Activated CD4-positive, CD25-positive, alpha-beta regulatory T cell treated with anti-CD3 and anti-CD28 coated beads, Interleukin-2, amount 50 U/mL, for 24 hours (primary cell): ENCODE results near the gene EFNA5.
A peak's percentile ranks its signal among the peaks of the same experiment; 100 is the strongest.

Source experiments
- ATAC-seq, 2 donors: fragments of 150-1000 bp; cut with Tn5 transposase; one replicate each; pipeline ENCODE4 v1.10.0; 2021; ENCODE audit warnings: mild to moderate bottlenecking in 1 of 2, moderate library complexity in 1 of 2

Gene EFNA5

DNA sequence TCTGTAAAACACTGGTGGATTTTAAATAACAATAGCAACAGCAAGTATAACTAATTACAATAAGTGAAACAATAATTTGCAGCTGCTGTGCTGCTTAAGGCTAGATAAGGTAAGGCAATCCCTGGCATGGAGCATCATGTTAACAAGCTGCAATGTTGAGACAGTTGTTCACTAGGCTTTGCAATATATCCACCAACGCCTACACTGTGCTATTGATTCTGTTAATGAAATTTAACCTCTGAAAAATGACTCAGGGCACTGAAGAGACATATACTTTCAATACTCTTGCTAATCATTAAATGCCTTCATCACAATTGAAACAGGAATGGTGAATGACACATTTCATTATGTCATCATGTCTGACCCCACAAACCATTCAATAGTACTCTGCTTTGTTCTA, 255.0 kb downstream of the EFNA5 start:
- ATAC-seq, result no peak

DNA sequence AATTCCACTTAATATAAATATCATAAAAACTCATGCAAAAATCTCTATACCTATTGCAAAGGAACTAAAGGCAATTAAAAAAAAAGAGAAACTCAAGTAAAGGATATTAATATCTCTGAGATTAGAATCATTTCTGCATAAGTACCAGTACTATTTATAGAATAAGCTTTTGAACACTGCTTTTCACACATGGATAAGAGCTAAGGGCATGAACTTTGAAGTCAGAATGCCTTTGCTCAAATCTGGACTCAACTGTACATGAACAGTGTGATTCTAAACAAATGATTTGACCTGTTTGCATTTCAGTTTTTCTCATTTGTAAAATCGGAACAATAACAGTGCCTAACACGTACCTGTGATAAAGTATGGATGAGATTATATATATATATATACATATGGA, 255.9 kb downstream of the EFNA5 start:
- no peak for ATAC-seq

DNA sequence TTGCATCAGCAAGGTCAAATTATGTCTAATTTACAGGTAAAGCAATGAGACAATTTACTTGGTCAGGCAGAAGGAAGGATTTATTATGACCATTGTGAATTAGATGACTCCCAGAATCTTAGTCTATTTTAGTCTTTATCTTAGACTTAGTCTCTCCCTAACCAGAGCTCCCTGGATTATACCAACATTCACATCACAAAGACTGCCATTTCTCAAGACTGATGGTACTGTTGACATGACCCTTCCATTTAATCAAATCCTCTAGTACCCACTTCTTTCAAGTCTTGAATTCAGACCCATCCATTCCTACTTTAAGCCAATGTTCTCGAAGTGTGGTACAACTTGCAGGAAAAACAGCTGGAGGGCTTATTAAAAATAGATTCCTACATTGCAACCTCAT, 257.0 kb downstream of the EFNA5 start:
- ATAC-seq, result no peak

DNA sequence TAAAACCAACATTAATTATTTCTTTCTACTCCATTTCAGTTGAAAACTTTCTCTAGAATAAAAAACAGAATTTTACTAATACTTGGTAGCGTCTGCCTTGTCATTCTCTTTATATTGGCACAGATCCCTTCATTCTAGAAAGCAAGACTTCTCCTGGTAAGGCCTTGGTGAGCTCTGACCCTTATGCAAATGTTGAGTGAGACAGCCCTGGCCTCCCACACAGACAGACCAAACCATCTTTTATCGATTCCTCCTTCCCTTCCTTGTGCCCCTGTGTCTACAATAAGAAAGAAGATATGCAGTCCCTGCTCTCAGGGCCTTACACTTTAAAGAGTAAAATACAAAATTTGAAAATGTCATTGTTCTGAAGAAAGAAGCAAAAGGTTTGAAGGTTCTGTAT, 262.2 kb downstream of the EFNA5 start:
- no peak for ATAC-seq

DNA sequence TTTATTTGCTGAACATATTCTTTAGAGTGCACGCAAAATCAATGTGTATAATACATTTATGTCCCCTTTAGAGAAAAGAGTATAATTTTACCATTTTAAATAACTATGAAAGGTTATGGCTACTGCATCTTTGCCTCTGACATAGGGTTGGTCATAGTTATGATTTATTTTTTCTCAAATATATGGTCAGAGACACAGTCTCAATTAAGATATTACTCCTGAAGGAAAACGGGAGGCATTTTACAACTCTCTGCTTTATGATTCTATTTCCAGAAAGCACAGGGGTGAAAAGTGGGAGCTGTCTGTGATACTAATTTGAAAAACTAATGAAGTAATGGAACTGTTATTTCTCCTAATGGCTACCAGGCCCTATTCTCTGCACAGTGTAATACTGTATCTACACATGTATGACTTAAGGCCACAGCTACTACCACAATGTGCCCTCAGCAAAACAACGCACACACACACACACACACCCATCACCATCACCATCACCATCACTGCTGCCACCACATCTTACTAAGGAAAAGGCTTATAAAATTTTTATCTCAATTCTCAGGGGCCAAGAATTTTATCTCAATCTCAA, 262.9 kb downstream of the EFNA5 start:
- no peak for ATAC-seq

DNA sequence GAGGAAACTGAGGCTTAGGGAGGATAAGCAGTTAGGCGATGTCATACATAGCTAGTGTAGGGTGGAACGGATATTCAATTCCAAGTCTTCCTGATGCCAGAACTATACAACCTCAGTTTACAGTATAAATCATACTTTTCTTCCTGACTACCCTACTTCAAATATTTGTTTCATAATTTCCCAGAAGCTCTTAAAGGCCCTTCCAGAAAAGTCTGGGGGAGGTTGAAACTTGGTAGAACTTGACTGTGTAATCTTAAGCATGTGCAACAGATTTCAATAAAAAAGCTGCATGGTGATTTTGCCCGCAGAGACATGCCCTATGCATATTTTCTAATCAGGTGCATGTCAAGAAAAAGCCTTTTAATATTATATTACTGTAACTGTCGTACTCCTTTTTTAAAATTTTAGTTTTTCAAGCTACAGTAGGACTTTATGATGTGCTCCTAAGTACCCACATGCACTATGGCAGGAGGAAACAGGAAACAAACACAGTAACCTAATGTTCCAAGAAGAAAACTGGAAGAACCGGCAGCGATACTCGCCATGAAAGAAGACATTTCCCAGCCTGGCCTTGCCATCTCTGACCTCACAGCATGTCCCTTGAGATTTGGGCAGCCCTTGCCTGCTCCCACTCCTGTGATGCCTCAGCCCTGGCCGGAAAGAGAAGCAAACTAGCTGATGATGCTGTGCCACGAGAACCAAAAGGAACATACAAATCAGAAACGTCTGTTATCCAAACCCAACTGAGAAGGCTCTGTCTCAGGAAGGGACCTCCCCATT, 266.0 kb downstream of the EFNA5 start:
- no peak for ATAC-seq

DNA sequence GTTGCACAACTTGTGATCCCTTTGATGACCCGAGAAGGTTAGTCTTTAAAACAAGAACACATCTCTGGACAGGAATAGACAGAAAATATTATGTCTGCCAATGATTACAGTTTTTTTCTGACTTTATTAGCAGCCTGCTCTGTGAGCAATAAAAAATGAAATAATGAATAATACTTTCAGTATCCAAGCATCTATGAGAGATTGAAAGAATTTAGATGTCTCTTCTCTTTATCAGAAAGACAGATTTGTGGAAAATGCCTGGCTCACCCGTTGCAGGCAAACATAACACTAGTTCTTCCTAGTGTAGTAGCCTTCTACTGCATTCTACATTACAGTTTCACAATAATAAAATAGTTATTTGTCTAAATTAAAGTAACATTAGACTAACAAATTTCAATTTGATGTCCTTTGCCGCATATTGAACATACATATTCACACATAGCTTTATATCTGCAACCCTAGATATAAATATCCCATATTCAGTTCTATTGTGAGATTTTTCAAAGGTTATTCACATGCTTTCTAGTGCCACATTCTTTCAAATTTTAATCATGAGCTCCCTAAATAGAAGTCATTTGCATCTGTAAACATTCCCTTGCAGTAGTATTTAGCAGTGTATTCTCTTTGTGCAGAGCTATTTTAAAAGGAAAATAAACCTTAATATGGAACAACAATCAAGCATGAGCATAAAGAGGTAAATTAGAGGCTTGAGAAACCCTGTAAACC, 267.3 kb downstream of the EFNA5 start:
- no peak for ATAC-seq

DNA sequence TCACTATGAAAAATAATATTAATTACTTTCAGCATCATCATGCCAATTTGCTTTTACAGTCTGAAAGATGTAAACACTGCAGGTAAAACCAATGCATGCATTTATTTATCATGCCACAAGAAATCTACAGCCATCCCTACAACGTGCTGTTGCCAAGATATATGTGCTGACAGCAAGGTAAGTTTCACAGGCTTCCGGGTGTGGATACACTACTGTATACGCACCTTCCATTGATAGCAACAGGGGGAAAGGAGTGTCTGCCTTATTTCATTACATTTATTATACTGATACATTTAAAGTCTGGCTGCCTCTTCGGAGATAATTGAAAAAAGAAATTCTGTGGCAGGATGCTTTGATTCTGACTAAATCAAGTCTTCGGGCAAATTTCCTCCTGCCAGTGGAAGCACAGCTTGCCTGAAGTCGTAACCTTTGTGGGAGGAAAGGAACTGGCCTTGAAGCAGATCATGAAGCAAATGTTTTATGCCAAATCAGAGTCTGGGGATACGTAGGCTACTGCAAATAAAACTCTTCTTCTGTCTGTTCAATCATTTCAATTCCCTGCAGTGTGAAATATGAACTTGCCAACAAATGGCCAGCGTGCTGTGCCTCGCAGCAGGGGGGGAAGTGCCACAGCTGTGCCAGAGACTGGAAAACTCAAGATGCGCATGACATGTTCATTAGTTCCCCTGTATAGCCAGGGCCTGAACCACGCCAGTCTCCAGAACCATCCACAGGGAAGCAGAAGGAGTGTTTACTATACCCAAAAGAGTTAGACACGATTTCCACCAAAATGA, 268.1 kb downstream of the EFNA5 start:
- ATAC-seq, result no peak

DNA sequence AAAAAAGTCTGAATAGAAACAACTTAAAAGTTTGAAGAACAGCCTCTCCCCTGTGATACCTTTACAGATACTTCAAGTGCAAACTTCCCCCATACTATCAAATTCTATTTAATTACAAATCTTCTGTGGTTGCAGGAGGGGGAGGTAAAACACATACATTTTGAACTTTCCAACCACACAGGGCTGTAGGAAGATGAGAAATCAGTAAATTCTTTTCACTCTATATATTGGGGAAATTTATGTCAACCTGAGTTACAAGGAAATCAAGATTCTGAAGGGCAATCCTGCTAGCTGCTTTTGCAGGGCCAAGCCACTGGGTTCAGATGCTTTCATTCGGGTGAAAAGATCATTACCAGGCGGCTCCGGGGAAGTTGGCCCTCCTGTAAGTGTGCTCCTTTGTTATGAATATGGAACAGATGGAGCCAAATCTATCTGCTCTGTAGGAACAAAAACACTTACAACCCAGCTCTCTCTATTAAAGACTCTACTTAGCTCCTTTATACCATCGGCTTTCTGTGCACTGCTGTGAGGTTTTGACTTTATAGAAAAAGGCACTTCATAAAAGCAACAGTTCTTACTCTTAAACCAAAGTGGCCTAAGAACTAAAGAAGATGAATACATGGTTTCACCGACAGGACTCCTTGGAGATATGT, 269.1 kb downstream of the EFNA5 start:
- peak in 1 of 2 donors; percentile 36 for ATAC-seq

DNA sequence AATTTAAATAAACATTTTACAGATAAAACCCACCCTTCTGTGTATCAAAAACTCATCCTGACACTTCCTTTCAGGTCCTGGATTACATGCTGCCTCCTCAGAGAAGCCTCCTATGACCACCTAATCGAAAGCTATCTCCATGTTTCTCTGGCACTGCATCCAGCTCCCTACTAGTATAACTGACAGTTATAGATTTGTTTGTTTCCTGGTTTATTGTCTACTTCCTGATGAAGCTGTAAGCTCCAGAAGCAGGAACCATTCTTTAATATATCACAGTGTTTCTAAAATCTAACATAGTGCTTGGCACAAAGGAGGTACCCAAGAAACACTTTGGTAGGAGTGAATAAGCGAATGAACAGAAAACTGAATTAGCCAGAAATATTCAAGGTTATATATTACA, 270.4 kb downstream of the EFNA5 start:
- ATAC-seq, result no peak

DNA sequence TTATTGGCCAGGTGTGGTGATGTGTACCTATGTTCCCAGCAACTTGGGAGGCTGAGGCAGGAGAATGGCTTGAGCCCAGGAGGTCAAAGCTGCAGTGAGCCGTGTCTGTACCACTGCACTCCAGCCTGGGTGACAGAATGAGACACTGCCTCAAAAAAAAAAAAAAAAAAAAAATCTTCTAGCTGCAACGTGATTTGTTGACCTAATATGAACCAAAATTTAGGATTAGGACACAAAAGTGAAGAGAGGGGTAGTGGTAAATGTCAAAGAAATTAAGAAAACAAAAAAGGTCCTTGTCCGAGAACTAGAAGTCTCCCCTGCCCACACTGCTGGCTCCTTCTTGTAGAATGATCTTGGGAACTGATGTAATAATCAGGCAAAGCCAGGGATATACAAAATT, 272.0 kb downstream of the EFNA5 start:
- ATAC-seq, result no peak

DNA sequence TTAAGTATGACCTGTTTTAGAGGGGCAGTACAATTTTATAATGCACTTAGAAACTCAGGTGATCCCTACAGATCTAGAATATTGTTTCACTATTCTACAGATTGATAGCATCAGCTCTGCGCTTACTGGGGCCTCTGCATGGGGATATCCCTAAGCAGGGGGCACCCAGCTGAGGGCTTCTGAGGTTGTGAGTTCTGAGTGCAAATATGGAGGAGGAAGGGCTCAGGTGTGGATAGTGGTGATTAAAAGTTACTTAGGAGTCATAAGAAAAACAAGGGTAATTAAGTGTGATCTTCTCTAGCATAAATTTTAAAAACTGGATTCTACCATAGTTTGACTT, 274.4 kb downstream of the EFNA5 start:
- peak in 1 of 2 donors; percentile 56 for ATAC-seq

DNA sequence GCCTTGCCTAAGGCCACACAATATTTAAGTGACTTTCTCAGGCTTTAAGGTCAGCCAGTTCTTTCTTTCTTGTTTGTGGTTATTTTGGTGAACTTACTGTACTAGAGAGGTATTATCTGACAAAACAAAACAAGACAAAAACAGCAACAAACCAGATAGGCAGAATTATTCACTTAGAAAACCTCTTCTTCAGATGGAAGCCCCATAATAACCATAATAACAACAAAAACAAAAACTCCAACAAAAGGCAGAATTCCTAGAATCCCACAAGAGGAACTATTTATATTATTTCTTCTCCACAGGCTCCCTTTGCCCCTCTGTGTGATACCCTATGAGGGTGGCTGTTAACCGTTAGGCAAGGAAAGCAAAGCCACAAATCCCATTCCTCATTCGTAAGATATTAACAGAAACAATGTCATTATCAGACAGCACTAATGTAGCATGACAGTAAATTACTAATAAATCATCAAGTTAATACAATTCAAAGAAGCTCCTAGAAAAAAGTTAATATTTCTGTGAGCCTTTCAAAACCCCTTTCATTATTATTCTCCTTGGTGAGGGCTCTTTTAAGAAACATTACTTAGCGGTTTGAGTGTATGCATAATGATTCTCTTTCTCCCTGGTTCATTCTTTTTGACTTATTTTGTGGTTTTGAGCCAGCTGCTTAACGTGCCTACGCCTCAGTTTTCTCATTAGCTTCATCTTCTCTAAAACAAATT, 274.9 kb downstream of the EFNA5 start:
- ATAC-seq, result peak in 1 of 2 donors; percentile 53

DNA sequence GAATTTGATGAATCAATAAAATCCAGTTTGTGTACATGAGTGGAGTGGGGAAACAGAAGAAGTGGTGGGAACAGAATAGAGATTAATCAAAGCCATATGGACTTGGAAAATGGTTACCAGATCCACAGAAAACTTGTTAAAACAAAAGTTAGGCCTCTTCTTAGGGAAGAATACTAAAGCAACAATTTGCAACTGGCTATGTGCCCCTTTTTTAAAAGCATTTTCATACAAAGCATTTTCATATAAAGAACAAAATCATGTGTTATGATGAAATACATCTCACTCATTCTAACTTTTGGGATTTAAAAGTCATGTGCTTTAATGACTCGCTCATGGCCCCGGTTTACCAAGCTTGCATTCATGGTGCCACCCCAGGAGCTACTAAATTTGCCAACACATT, 276.9 kb downstream of the EFNA5 start:
- ATAC-seq, result no peak

DNA sequence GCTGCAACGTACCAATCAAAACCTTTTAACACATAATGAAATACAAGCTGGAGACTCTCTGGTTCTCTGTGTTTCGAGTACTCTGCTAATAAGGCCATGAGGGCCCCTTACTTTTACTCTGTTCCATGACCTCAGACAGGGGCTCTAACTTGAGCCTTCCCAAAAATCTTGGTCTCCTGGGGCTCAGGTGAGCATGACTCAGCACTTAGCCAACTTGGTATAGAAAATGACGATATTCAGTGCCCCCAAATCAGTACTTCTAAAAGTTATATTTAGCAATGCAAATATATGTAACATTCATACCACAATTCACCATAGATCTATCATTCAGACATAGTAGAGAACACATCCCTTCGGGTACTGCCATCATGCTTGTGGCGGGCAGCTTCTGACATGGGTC, 278.9 kb downstream of the EFNA5 start:
- no peak for ATAC-seq

DNA sequence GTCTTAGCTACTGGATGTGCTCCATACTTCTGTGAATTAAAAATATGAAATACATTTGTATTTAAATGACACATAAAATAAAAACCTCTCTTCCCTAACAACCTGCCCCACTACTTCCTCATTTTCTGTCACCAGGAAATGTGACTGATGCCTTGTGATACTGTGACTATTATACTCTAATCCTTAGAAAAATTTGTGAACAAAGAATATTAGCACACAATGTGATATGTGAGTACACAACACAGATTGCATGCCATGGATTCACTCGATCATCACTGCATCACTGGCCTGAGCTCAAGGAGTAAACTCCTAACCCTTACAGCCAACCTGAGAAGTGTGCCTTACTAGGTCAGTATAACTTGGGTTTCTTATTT, 281.0 kb downstream of the EFNA5 start:
- ATAC-seq, result no peak

DNA sequence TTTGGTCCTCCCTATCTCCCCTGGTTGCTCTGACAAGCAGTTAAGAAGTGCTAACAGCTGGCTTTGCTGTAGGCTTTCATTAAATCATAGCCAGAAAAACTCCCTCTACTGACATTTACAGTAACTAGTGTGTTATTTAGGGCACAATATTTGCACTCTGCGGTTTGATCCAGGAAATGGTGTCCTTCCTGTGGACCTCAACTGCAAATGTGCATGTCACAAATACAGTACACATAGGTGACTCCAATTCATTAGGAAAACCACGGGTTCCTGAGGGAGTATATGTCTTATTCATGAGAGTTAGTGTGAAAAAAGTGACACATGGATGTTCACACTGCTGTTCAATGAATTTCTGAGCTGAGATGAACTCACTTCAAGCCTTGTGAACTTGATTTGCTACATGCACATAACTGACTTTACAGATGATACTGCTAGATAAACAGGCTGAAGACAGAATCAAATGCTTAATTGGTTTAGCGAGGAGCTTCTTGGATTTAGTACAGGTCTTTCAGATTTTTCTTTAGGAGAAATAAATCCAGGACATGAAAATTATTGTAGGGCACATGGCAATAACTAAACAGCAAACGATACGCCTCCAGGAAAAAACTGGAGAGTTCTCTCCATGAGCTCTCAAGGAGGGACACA, 281.5 kb downstream of the EFNA5 start:
- peak; percentile 12 to 16 for ATAC-seq

DNA sequence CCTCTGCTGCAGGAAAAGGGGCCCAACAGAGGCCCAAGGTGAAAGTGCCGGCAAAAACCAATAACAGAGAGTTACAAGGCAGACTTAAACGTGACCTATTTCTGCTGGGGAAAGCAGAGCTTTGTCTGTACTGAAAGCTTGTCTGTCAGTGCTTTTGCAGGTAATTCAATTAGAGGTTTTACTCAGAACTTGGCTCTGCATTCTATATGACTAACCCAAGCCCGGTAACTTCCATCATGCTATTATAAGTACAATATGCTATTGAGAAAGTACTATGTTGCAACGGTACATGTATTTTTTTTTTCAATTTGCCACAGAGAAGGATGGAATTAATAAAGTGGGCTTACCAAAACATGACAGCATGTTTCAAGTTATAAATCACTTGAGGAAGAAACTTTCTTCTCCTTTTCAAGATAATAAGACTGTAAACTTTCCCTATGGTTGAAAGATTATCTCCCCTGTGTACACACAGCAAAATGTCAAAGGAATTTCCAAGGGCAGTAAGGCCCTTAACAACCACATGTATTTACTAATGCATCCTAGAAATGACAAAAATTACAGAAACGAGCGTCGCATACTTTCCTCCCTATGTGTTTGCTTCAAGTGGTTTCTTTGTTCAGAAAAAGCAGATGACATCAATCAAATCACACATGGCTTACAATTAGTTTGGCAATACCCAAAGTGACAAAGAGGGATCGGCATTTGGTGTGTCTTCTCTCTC, 282.4 kb downstream of the EFNA5 start:
- peak; percentile 34 to 80 for ATAC-seq

DNA sequence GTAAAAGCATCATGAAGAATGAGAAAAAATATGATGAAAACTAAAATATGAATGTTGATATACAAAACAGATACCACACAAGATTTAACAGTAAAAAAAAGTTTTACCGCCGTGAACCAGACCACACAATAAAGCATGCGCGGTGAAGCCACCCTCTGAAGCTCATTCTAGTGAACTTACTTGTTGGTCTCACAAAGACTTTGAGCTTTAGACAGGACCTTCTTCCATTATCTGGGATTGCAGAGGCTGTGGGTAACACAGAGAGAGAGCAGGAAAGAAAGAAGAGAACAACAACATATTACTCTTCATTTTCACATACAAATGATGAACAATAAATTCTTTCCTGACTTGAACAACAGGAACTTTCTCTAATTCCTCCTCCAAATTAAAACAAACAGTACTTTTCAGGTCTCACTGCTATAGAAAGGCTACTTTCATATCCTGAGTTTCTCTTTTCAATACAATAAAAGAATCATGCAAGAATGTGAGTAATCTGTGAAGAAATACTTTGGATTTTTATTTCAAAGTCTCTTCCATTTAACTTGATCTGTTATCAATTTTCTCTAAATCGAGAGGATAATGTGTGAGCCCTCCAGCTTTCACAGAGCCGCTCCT, 283.1 kb downstream of the EFNA5 start:
- no peak for ATAC-seq

DNA sequence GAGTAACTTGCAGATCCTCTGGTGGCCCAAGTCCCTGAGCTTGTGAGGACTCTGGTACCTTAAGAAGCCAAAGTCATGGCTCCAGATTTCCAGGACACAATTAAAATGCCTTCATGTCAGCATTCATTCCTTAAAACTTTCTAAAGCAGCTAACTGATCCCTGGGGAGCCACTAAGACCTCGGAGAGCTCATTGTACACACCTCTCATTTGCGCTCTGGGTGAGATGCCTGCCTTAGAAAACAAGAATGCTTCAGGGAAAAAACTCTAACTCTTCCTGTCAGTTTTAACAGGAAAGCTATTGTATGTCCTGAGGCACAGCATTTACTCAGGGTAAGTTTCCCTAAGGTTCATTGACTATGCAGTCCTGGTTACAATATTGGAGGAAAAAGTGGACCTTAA, 285.0 kb downstream of the EFNA5 start:
- no peak for ATAC-seq
